GM21423 (cell line): ENCODE measurements around the gene AFAP1L1.
"Not testable (repeated sequence)": the region's sequence is repeated elsewhere in the genome, so short reads cannot be mapped to it uniquely, and the experiment has no call there.

ENCODE experiments used
- ATAC-seq: cut with Tn5 transposase; IDR thresholded peaks from one replicate; pipeline ENCODE4 v1.9.1; 2021; ENCODE audit warnings: mild to moderate bottlenecking, moderate library complexity; ENCODE audit not compliant: unreplicated experiment

Gene AFAP1L1

DNA sequence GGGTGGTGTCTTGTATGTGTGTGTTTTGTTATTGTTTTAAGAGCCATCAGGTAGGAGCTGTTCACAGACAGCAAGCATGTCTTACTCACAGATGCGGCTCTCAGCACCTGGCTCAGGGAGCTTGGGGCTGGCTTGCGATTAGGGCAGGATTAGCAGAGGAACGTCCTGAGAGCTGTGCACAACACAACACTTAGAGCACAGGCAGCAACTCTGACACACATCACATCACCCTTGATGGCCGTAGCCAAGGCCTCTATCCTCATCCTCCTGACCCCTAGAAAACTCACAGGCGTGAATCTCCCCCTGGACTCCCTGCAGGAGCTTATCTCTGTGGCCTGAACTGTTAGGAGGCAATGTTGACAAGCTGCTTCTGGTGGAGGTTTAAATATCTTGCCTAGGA is 114.5 kb downstream of the AFAP1L1 start:
- ATAC-seq: no peak

DNA sequence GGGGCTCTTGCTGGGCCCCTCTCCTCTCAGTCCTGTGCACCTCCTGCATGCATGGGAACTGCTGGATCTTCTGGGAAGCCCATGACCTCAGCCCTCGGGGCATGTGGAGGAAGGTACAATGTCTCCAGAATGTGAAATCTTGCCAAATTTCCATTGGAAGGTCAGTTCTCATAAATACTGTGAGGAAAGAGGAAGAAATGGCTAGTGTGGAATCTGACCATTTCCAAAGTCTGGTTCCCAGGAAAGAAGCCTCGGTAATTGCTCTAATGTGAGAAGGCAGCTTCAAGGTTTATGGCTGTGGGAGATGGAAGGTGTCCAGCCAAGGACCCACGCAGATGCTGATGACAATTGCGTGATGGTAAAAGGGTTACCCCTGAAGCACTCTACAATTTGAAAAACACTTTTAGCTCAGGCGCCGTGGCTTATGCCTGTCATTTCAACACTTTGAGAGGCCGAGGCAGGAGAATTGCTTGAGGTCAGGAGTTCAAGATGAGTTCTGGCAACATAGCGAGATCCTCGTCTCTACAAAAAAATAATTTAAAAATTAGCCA is 115.5 kb downstream of the AFAP1L1 start:
- ATAC-seq: no peak

- no peak for ATAC-seq
Measured at GRCh38 chr5:149387982-149388381, 116.3 kb downstream of the AFAP1L1 start.

- ATAC-seq: no peak
Measured at GRCh38 chr5:149388498-149389190, 117.0 kb downstream of the AFAP1L1 start.

DNA sequence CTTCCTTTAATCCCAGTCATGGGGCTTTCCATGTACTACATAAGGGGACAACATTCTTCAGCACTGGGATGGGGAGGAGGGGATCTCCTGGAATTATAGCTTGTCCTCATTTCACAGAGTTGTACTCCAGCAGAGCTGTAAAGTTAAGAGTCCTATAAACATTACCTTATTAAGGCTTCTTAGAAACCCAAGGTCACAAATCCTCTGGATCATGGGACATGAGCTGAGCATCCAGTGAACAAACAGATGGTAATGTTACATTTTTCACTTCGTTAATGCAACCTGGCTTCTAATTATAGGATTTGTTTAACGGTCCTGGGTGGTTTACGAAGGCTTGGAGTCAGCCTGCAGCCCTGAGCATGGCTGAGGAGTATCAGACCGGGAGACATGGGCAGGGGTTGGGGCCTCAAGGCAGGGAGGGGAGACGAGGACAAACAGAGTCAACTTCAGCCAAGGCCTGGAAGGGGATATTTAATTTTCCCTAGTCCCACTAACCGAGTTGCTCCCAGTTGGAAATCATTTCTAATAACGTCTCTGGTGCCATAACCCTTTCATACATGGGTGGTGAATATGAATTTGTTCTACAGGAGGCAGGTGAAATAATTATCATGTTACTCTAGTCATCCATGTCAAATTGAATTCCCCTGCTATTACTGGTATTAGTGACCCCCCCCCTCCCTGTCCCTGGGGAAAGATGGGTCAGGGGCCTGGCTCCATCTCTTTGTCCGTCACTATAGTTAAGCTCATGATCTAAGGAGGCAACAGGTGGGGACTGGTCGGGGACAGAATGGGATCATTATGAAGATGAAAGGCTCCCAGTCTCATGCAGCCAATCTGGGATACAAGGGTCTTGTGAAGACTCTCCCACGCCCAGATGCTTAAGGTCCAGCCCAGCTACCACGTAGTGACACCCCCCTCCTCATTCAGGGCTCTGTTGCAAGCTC is 118.2 kb downstream of the AFAP1L1 start:
- ATAC-seq: no peak

- ATAC-seq: not testable (repeated sequence)
Measured at GRCh38 chr5:149391076-149391475, 119.4 kb downstream of the AFAP1L1 start.
